HepG2 (cell line): ENCODE results near the gene HDDC3. TPM values are rescaled to one million over a fixed set of nuclear protein-coding genes. Genes with fewer than 3 reads are reported as not detected.
A peak's percentile ranks its signal among the peaks of the same experiment; 100 is the strongest.

Source experiments
- BCL6 ChIP-seq: IDR thresholded peaks from 2 replicates; pipeline ENCODE4 v1.6.1; 2016; ENCODE audit warnings: missing genetic modification reagents, missing compliant biosample characterization
- E2F1 ChIP-seq: sonication (generic); formaldehyde crosslinking; IDR thresholded peaks from 2 replicates; pipeline ENCODE4 v1.5.0; 2020; ENCODE audit warnings: missing genetic modification reagents
- HOXA3 ChIP-seq: sonication (generic); formaldehyde crosslinking; IDR thresholded peaks from 2 replicates; pipeline ENCODE4 v1.5.0; 2020; ENCODE audit warnings: missing genetic modification reagents
- KMT2A ChIP-seq: sonication (generic); formaldehyde crosslinking; IDR thresholded peaks from 2 replicates; pipeline ENCODE4 v1.4.0; 2020; ENCODE audit warnings: missing genetic modification reagents
- MAZ ChIP-seq, 2 experiments: sonication (generic) in 1 of 2; formaldehyde crosslinking in 1 of 2; IDR thresholded peaks; 2 replicates each; pipeline versions ENCODE4 v1.5.0 to v1.6.1; 2012 to 2020; ENCODE audit warnings: low read depth in 2 of 2, mild to moderate bottlenecking in 2 of 2, borderline replicate concordance in 1 of 2, improper control_type of control experiment in 1 of 2, low read length in 1 of 2, missing genetic modification reagents in 1 of 2, moderate library complexity in 1 of 2
- MED1 ChIP-seq: sonication (generic); formaldehyde crosslinking; IDR thresholded peaks from 2 replicates; pipeline ENCODE4 v1.4.0; 2020; ENCODE audit warnings: missing genetic modification reagents
- MIER2 ChIP-seq: IDR thresholded peaks from 2 replicates; pipeline ENCODE4 v1.6.1; 2016; ENCODE audit warnings: missing biosample characterization, missing genetic modification reagents
- PAF1 ChIP-seq: IDR thresholded peaks from 2 replicates; pipeline ENCODE4 v1.6.1; 2016; ENCODE audit warnings: missing genetic modification reagents, missing compliant biosample characterization
- PHF8 ChIP-seq: sonication (generic); formaldehyde crosslinking; IDR thresholded peaks from 2 replicates; pipeline ENCODE4 v1.5.0; 2020; ENCODE audit warnings: missing genetic modification reagents
- SMAD3 ChIP-seq: sonication (generic); formaldehyde crosslinking; IDR thresholded peaks from 2 replicates; pipeline ENCODE4 v1.4.0; 2020; ENCODE audit warnings: missing genetic modification reagents
- SMAD9 ChIP-seq: sonication (generic); formaldehyde crosslinking; IDR thresholded peaks from 2 replicates; pipeline ENCODE4 v1.5.1; 2020; ENCODE audit warnings: mild to moderate bottlenecking, missing genetic modification reagents
- ZNF256 ChIP-seq: sonication (generic); formaldehyde crosslinking; conservative IDR thresholded peaks from 2 replicates; pipeline ENCODE4 v1.4.0; 2020; ENCODE audit warnings: missing genetic modification reagents
- ZNF280D ChIP-seq: sonication (generic); formaldehyde crosslinking; IDR thresholded peaks from 2 replicates; pipeline ENCODE4 v1.5.1; 2020; ENCODE audit warnings: mild to moderate bottlenecking, missing genetic modification reagents
- ZNF549 ChIP-seq: sonication (generic); formaldehyde crosslinking; IDR thresholded peaks from 2 replicates; pipeline ENCODE4 v1.5.0; 2020; ENCODE audit warnings: missing genetic modification reagents
- ZNF614 ChIP-seq: IDR thresholded peaks from 2 replicates; pipeline ENCODE4 v1.6.1; 2018; ENCODE audit warnings: missing biosample characterization, missing genetic modification reagents, inconsistent platforms, borderline replicate concordance
- ZNF674 ChIP-seq: sonication (generic); formaldehyde crosslinking; IDR thresholded peaks from 2 replicates; pipeline ENCODE4 v1.5.0; 2020; ENCODE audit warnings: low read depth, mild to moderate bottlenecking, missing genetic modification reagents
- ZNF83 ChIP-seq: sonication (generic); formaldehyde crosslinking; IDR thresholded peaks from 2 replicates; pipeline ENCODE4 v1.4.0; 2020; ENCODE audit warnings: missing genetic modification reagents, mild to moderate bottlenecking, borderline replicate concordance
- polyA plus RNA-seq, 8 experiments: library from polyadenylated mRNA; depleted of rRNA in 3 of 8; stranded (reverse) in 7 of 8; unstranded in 1 of 8; fragments of >200 nt; fragmentation: Illumina TruSeq in 4 of 8; extraction: Trizol in 4 of 8; gene quantifications; 2 replicates each; pipeline versions ENCODE4 v1.2.1 to v1.2.3, GENCODE V29; 2011 to 2016; ENCODE audit warnings: low read depth in 4 of 8, missing spikeins in 1 of 8, mixed read lengths in 1 of 8; ENCODE audit not compliant: insufficient read depth in 1 of 8
- total RNA-seq, 5 experiments: library from RNA; depleted of rRNA; stranded (reverse); fragments of >200 nt; fragmentation: Illumina TruSeq; extraction: Trizol; gene quantifications; 2 replicates each; pipeline ENCODE4 v1.2.3, GENCODE V29; 2016; ENCODE audit warnings: low read depth in 1 of 5
- TF ChIP-seq, protein P1 (sequence below): sonication (generic); formaldehyde crosslinking; IDR thresholded peaks from 2 replicates; pipeline ENCODE4 v1.4.0; 2020; ENCODE audit warnings: mild to moderate bottlenecking, missing genetic modification reagents
- TF ChIP-seq, protein P2 (sequence below): IDR thresholded peaks from 2 replicates; pipeline ENCODE4 v1.6.1; 2012; ENCODE audit warnings: low read length, improper control_type of control experiment

Gene HDDC3
- total and polyA plus RNA-seq, 2 of the 13 experiments (the other 11 are each of a cell fraction or from before 2014, with no cell fraction given), result 18.7 to 28.3 TPM

GRCh38 chr15:90954712-90955623, 22.6 kb upstream of the HDDC3 start, which contains the start of gene RCCD1 (continued):
- no peak for TF ChIP-seq ZNF614 (CRISPR knock-in tag)
- TF ChIP-seq ZNF83 (CRISPR knock-in tag), result no peak
- peak; percentile 29; the same call in 1 of the 2 replicates for TF ChIP-seq KMT2A (CRISPR knock-in tag)
- peak; percentile 15; the same call in 1 of the 2 replicates for TF ChIP-seq BCL6
- 0 out of 2 replicates have a peak, but pooled peaks have one; percentile 35 for TF ChIP-seq ZNF549 (CRISPR knock-in tag)
- TF ChIP-seq E2F1 (CRISPR knock-in tag), result peak; percentile 92
- no peak for TF ChIP-seq SMAD9
- TF ChIP-seq PAF1 (CRISPR knock-in tag), result 0 out of 2 replicates have a peak, but pooled peaks have one; percentile 36
- no peak for TF ChIP-seq SMAD3 (CRISPR knock-in tag)
- peak; percentile 90; the same call in 1 of the 2 replicates for TF ChIP-seq ZNF256 (CRISPR knock-in tag)
- peak; percentile 68; the same call in 1 of the 2 replicates for TF ChIP-seq MAZ (IDR thresholded peaks at IDR 0.05; ENCODE audit: borderline replicate concordance, low read depth, low read length)
- TF ChIP-seq MAZ (CRISPR knock-in tag; IDR thresholded peaks at IDR 0.05; ENCODE audit: low read depth), result 0 out of 2 replicates have a peak, but pooled peaks have one; percentile 43
- TF ChIP-seq ZNF280D, result peak; percentile 80
- no peak for TF ChIP-seq ZNF674
- TF ChIP-seq, protein P1, sequence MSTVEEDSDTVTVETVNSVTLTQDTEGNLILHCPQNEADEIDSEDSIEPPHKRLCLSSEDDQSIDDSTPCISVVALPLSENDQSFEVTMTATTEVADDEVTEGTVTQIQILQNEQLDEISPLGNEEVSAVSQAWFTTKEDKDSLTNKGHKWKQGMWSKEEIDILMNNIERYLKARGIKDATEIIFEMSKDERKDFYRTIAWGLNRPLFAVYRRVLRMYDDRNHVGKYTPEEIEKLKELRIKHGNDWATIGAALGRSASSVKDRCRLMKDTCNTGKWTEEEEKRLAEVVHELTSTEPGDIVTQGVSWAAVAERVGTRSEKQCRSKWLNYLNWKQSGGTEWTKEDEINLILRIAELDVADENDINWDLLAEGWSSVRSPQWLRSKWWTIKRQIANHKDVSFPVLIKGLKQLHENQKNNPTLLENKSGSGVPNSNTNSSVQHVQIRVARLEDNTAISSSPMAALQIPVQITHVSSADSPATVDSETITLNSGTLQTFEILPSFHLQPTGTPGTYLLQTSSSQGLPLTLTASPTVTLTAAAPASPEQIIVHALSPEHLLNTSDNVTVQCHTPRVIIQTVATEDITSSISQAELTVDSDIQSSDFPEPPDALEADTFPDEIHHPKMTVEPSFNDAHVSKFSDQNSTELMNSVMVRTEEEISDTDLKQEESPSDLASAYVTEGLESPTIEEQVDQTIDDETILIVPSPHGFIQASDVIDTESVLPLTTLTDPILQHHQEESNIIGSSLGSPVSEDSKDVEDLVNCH (CRISPR knock-in tag), result no peak
- peak; percentile 71 for TF ChIP-seq MED1
- peak; percentile 73 for TF ChIP-seq HOXA3
- TF ChIP-seq MIER2 (CRISPR knock-in tag), result no peak
- TF ChIP-seq, protein P2, sequence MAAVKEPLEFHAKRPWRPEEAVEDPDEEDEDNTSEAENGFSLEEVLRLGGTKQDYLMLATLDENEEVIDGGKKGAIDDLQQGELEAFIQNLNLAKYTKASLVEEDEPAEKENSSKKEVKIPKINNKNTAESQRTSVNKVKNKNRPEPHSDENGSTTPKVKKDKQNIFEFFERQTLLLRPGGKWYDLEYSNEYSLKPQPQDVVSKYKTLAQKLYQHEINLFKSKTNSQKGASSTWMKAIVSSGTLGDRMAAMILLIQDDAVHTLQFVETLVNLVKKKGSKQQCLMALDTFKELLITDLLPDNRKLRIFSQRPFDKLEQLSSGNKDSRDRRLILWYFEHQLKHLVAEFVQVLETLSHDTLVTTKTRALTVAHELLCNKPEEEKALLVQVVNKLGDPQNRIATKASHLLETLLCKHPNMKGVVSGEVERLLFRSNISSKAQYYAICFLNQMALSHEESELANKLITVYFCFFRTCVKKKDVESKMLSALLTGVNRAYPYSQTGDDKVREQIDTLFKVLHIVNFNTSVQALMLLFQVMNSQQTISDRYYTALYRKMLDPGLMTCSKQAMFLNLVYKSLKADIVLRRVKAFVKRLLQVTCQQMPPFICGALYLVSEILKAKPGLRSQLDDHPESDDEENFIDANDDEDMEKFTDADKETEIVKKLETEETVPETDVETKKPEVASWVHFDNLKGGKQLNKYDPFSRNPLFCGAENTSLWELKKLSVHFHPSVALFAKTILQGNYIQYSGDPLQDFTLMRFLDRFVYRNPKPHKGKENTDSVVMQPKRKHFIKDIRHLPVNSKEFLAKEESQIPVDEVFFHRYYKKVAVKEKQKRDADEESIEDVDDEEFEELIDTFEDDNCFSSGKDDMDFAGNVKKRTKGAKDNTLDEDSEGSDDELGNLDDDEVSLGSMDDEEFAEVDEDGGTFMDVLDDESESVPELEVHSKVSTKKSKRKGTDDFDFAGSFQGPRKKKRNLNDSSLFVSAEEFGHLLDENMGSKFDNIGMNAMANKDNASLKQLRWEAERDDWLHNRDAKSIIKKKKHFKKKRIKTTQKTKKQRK, result no peak
- TF ChIP-seq PHF8 (CRISPR knock-in tag), result peak; percentile 85
